SU-DHL-6 (cell line): ENCODE measurements around the gene SREBF2.
"Not testable (repeated sequence)": the region's sequence is repeated elsewhere in the genome, so short reads cannot be mapped to it uniquely, and the experiment has no call there.

Experiments used
- H2AFZ ChIP-seq: fragments of 200-600 bp; sonication (generic); 2 replicates; pipeline ENCODE4 v1.6.1; 2014; ENCODE audit warnings: low read depth, mild to moderate bottlenecking, moderate library complexity, mixed read lengths, antibody characterized with exemption, low read length; ENCODE audit not compliant: severe bottlenecking
- H3F3A ChIP-seq: fragments of 200-600 bp; shearing (Covaris generic); 2 replicates; pipeline ENCODE4 v1.6.0; 2016; ENCODE audit warnings: antibody characterized with exemption, mild to moderate bottlenecking; ENCODE audit not compliant: insufficient read depth
- H3K27ac ChIP-seq: fragments of 200-600 bp; sonication (generic); 2 replicates; pipeline ENCODE4 v1.5.1; 2016; ENCODE audit warnings: low read depth, mild to moderate bottlenecking, low read length, moderate library complexity, mixed read lengths
- H3K27me3 ChIP-seq: fragments of 200-600 bp; sonication (generic), shearing (Covaris generic); 2 replicates; pipeline ENCODE4 v1.6.0; 2014; ENCODE audit warnings: mild to moderate bottlenecking, low read length
- H3K36me3 ChIP-seq: fragments of 200-600 bp; sonication (generic); 2 replicates; pipeline ENCODE4 v1.6.1; 2014; ENCODE audit warnings: mild to moderate bottlenecking, low read length, mixed read lengths
- H3K4me2 ChIP-seq: fragments of 300-600, 200-600 bp; shearing (Covaris generic), sonication (generic); 2 replicates; pipeline ENCODE4 v1.6.0; 2014; ENCODE audit warnings: low read length, low read depth, mild to moderate bottlenecking; ENCODE audit not compliant: poor library complexity, severe bottlenecking
- H3K4me3 ChIP-seq: fragments of 200-600 bp; sonication (generic); 2 replicates; pipeline ENCODE4 v1.5.1; 2014; ENCODE audit warnings: antibody characterized with exemption, low read length, mild to moderate bottlenecking, mixed read lengths; ENCODE audit not compliant: insufficient read depth, poor library complexity, severe bottlenecking
- H3K79me2 ChIP-seq: fragments of 200-600 bp; sonication (generic); 2 replicates; pipeline ENCODE4 v1.6.1; 2014; ENCODE audit warnings: mild to moderate bottlenecking, low read length, moderate library complexity; ENCODE audit not compliant: insufficient read depth
- H3K9ac ChIP-seq: fragments of 200-600 bp; sonication (generic); 2 replicates; pipeline ENCODE4 v1.7.0; 2014; ENCODE audit warnings: mild to moderate bottlenecking, low read length
- H3K9me2 ChIP-seq: fragments of 200-600 bp; sonication (generic); replicated peaks from 2 replicates; pipeline ENCODE4 v1.6.1; 2014; ENCODE audit warnings: low read length; ENCODE audit not compliant: insufficient read depth
- H3K9me3 ChIP-seq: fragments of 200-600 bp; sonication (generic); 2 replicates; pipeline ENCODE4 v1.6.1; 2014; ENCODE audit warnings: low read length, mixed read lengths; ENCODE audit not compliant: insufficient read depth
- H4K20me1 ChIP-seq: fragments of 200-600 bp; sonication (generic); 2 replicates; pipeline ENCODE4 v1.6.1; 2014; ENCODE audit warnings: low read depth, mild to moderate bottlenecking, antibody characterized with exemption, low read length, moderate library complexity, mixed read lengths
- EZH2phosphoT487 ChIP-seq: fragments of 200-600 bp; sonication (generic), shearing (Covaris generic); conservative IDR thresholded peaks from 2 replicates; pipeline ENCODE4 v1.6.1; 2018; ENCODE audit warnings: mild to moderate bottlenecking, antibody characterized with exemption, low read length, moderate library complexity, mixed read lengths
- TF ChIP-seq, protein P1 (sequence below): fragments of 200-600 bp; sonication (generic); IDR thresholded peaks from one replicate; pipeline ENCODE4 v1.5.1; 2017; ENCODE audit warnings: antibody characterized with exemption, mild to moderate bottlenecking, low read length, moderate library complexity; ENCODE audit not compliant: insufficient read depth, poor library complexity, severe bottlenecking

Gene SREBF2

DNA sequence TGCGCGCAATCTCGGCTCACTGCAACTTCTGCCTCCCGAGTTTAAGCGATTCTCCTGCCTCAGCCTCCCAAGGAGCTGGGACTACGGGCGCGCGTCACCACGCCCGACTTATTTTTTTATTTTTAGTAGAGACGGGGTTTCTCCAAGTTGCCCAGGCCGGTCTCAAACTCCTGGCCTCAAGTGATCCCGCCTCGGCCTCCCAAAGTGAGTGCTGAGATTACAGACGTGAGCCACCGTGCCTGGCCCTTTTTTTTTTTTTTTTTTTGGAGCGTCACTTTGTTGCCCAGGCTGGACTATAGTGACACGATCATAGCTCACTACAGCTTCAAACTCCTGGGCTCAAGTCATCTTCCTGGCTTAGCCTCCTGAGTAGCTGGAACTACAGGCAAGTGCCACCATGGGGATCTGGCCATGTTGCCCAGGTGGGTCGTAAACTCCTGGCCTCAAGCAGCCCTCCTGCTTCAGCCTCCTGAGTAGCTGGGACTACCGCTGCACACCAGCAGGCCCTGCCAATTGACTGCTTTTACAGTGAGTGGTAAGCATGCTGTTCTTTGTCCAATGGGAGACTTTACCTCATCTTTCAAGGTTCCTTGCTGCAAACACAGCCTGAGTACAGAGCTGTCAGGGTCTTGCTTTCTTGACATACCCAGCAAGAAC is 114.6 kb downstream of the SREBF2 start:
- peak overlapping the region; percentile 13 for H2AFZ ChIP-seq
- peaks cover 11% of the 10 kb centered on the region for H3K36me3 ChIP-seq
- peaks cover 19% of the 10 kb centered on the region for H3F3A ChIP-seq
- no peaks in the 10 kb centered on the region for H3K9me2 ChIP-seq
- H3K4me2 ChIP-seq, result peak overlapping the region; percentile 93
- peaks cover 23% of the 10 kb centered on the region for H3K79me2 ChIP-seq
- H3K27me3 ChIP-seq, result no peaks in the 10 kb centered on the region
- TF ChIP-seq EZH2phosphoT487, result no peak
- TF ChIP-seq, protein P1, sequence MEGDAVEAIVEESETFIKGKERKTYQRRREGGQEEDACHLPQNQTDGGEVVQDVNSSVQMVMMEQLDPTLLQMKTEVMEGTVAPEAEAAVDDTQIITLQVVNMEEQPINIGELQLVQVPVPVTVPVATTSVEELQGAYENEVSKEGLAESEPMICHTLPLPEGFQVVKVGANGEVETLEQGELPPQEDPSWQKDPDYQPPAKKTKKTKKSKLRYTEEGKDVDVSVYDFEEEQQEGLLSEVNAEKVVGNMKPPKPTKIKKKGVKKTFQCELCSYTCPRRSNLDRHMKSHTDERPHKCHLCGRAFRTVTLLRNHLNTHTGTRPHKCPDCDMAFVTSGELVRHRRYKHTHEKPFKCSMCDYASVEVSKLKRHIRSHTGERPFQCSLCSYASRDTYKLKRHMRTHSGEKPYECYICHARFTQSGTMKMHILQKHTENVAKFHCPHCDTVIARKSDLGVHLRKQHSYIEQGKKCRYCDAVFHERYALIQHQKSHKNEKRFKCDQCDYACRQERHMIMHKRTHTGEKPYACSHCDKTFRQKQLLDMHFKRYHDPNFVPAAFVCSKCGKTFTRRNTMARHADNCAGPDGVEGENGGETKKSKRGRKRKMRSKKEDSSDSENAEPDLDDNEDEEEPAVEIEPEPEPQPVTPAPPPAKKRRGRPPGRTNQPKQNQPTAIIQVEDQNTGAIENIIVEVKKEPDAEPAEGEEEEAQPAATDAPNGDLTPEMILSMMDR, result no peak
- H3K27ac ChIP-seq, result peak overlapping the region; percentile 92; the same call in 1 of the 2 replicates
- peak overlapping the region; percentile 85 for H3K4me3 ChIP-seq
- H3K9me3 ChIP-seq, result no peaks in the 10 kb centered on the region
- H4K20me1 ChIP-seq, result no peaks in the 10 kb centered on the region
- H3K9ac ChIP-seq, result peak overlapping the region; percentile 98

DNA sequence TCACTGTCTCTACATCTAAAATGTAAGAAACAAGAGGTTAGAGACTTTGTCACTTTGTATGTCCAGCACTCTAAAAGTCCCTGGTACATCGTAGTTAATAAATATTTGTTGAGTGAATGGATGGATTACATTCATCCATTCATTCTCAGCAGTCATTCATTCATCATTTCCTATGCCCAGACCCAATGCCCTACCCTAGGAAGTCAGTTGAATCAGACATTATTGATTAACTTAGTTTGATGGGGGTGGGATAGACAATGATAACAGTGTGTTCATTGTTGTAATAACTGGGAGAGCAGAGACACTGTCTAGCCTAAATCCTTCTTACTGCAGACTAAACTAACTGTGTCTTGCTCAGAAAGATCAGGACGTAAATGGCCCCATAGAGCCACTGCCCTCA is 115.2 kb downstream of the SREBF2 start:
- H3K9me3 ChIP-seq, result no peaks in the 10 kb centered on the region
- no peaks in the 10 kb centered on the region for H3K9me2 ChIP-seq
- H3K4me3 ChIP-seq, result no peak overlapping the region
- TF ChIP-seq EZH2phosphoT487, result no peak
- TF ChIP-seq, protein P1, result no peak
- no peak overlapping the region for H3K27ac ChIP-seq
- no peak overlapping the region for H2AFZ ChIP-seq
- peaks cover 19% of the 10 kb centered on the region for H3F3A ChIP-seq
- peak overlapping the region; percentile 93 for H3K4me2 ChIP-seq
- peak overlapping the region; percentile 98 for H3K9ac ChIP-seq
- H3K36me3 ChIP-seq, result peaks cover 11% of the 10 kb centered on the region
- H3K27me3 ChIP-seq, result no peaks in the 10 kb centered on the region
- no peaks in the 10 kb centered on the region for H4K20me1 ChIP-seq
- peaks cover 23% of the 10 kb centered on the region for H3K79me2 ChIP-seq

DNA sequence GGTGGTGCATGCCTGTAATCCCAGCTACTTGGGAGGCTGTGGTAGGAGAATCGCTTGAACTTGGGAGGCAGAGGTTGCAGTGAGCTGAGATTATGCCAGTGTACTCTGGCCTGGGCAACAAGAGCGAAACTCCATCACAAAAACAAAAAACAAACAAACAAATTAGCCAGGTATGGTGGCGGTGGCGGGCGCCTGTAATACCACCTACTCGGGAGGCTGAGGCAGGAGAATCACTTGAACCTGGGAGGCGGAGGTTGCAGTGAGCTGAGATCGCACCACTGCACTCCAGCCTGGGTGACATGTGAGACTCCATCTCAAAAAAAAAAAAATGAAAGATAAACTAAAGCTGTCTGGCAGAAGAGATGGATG is 116.0 kb downstream of the SREBF2 start:
- peak overlapping the region; percentile 6 for H3K4me2 ChIP-seq
- not testable (repeated sequence) for H2AFZ ChIP-seq, H3K4me3 ChIP-seq, H3K27ac ChIP-seq, H4K20me1 ChIP-seq, H3K9me2 ChIP-seq, H3K27me3 ChIP-seq, H3K9me3 ChIP-seq
- peaks cover 11% of the 10 kb centered on the region for H3K36me3 ChIP-seq
- peaks cover 11% of the 10 kb centered on the region for H3F3A ChIP-seq
- peaks cover 23% of the 10 kb centered on the region for H3K79me2 ChIP-seq
- H3K9ac ChIP-seq, result 0 out of 2 replicates have a peak overlapping the region, but pooled peaks have one; percentile 9

DNA sequence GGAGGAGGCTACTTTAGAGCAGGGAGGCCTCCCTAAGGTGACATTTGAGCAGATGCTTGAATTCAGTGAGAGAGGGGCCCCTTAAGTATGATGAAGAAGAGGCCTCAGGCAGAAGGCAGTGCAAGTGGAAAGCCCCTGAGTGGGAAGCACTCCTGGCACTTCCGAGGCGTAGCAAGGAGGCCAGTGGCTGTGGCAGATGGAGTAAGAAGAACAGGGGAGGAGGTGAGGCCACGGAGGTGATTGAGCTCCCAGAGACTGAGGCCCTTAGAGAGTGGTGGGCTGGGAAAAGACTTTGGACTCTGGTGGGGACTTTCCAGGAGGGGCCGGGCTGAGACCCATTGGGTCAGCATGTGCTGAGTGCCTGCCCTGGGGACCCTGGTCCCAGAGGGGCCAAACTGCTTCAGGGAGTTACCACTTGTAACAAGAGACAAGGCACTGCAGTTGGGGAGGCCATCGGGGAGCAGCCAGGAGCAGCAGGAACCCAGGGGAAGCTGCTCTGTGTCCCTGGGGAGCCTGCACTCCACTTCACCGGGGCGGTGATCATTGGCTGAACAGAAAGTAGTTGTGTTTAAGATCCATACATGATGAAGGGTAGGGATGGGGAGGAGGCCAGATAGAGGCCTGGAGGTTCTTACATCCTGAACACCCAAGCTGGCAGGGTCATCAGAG is 116.5 kb downstream of the SREBF2 start:
- H4K20me1 ChIP-seq, result no peaks in the 10 kb centered on the region
- TF ChIP-seq EZH2phosphoT487, result no peak
- TF ChIP-seq, protein P1, result no peak
- H3K4me3 ChIP-seq, result no peak overlapping the region
- H3K9me3 ChIP-seq, result no peaks in the 10 kb centered on the region
- H2AFZ ChIP-seq, result no peak overlapping the region
- H3K4me2 ChIP-seq, result peak overlapping the region; percentile 6
- H3K9me2 ChIP-seq, result no peaks in the 10 kb centered on the region
- H3K27ac ChIP-seq, result no peak overlapping the region
- no peaks in the 10 kb centered on the region for H3K27me3 ChIP-seq
- H3K36me3 ChIP-seq, result peaks cover 10% of the 10 kb centered on the region
- 0 out of 2 replicates have a peak overlapping the region, but pooled peaks have one; percentile 9 for H3K9ac ChIP-seq
- H3F3A ChIP-seq, result peaks cover 8% of the 10 kb centered on the region
- H3K79me2 ChIP-seq, result peaks cover 21% of the 10 kb centered on the region
